ENCODE data around the gene ITPR3. TPM values are rescaled to one million over a fixed set of nuclear protein-coding genes. Genes with fewer than 3 reads are reported as not detected.

Gene ITPR3
- total and polyA plus RNA-seq, 4 donors: 0.49 to 2.8 (median 0.71) TPM

DNA sequence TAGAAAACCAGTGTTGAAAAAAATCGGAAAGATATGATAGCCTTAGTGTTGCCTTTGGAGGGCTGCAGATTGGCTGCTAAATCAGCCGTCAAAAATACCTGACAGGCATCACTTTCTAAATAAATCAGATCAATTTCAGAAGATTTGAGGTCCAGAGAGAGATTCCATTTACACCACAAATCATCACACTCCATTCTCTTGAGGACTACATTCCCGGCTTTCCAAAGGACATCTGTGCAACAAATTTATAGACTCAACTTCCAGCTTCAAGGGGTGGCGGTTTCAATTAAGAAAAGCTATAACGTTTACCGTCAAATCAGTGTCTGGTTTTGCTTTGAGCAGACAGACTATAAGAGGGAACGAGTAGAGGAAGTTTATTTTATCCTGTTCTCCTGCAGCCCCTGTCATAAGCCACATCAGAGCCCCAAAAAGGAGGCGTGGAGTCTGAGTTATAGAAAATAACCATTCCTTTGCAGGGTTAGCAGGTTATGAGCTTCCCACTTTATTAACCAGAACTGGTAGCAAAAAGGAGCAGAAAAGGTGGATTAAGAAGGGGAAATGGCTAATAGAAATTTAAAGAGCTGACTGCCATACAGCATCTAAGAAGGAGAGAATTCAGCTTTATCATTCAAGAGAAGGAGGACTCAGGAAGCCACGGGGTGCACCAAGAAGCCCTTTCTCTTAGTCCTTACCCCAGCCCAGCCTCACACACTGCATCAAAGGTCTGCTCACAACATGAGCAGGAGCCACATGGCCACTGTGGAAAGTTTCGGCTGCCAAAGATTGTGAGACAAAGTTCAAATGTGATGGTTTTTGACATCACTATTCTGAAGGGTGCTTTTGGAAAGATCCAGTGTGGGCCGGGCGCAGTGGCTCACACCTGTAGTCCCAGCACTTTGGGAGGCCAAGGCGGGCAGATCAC, 103.2 kb downstream of the ITPR3 start:
- Histone ChIP-seq H3K9ac (ENCODE audit: low read depth in 1 of 2, low read length in 2 of 2) (no peak overlapping the region), H3K27me3 (ENCODE audit: control insufficient read depth in 4 of 4, insufficient read depth in 4 of 4, low read length in 3 of 4) (no peaks in the 10 kb centered on the region), H3K27ac (ENCODE audit: low read depth in 1 of 2, low read length in 2 of 2) (no peak overlapping the region), H3K36me3 (ENCODE audit: control insufficient read depth in 4 of 4, insufficient read depth in 3 of 4, low read depth in 1 of 4, low read length in 3 of 4) (no peaks in the 10 kb centered on the region), H3K9me3 (ENCODE audit: control insufficient read depth in 4 of 4, low read length in 3 of 4) (no peaks in the 10 kb centered on the region), H3K4me3 (ENCODE audit: low read depth in 1 of 3, low read length in 3 of 3) (no peak overlapping the region), H3K4me1 (ENCODE audit: control insufficient read depth in 4 of 4, insufficient read depth in 4 of 4, low read length in 3 of 4) (peaks cover 0 to 3% (median 0%) of the 10 kb centered on the region in 4 donors)
- 84% methylated on average over 13 of the region's 13 CpGs for WGBS
- TF ChIP-seq EGR1 (IDR thresholded peaks at IDR 0.05; ENCODE audit: low read depth in 2 of 2) (no peak), TAF1 (conservative IDR thresholded peaks at IDR 0.05) (no peak), FOXA1 (IDR thresholded peaks at IDR 0.05) (no peak), RAD21 (IDR thresholded peaks at IDR 0.05) (no peak), FOXA2 (IDR thresholded peaks at IDR 0.05) (no peak), HNF4A (conservative IDR thresholded peaks at IDR 0.05) (no peak), GABPA (IDR thresholded peaks at IDR 0.05 in 1 of 2, conservative IDR thresholded peaks at IDR 0.05 in 1 of 2) (no peak), YY1 (IDR thresholded peaks at IDR 0.05) (no peak), NR2F2 (IDR thresholded peaks at IDR 0.05) (no peak), RXRA (IDR thresholded peaks at IDR 0.05) (no peak), JUND (IDR thresholded peaks at IDR 0.05) (no peak)
- TF ChIP-seq, protein P1, sequence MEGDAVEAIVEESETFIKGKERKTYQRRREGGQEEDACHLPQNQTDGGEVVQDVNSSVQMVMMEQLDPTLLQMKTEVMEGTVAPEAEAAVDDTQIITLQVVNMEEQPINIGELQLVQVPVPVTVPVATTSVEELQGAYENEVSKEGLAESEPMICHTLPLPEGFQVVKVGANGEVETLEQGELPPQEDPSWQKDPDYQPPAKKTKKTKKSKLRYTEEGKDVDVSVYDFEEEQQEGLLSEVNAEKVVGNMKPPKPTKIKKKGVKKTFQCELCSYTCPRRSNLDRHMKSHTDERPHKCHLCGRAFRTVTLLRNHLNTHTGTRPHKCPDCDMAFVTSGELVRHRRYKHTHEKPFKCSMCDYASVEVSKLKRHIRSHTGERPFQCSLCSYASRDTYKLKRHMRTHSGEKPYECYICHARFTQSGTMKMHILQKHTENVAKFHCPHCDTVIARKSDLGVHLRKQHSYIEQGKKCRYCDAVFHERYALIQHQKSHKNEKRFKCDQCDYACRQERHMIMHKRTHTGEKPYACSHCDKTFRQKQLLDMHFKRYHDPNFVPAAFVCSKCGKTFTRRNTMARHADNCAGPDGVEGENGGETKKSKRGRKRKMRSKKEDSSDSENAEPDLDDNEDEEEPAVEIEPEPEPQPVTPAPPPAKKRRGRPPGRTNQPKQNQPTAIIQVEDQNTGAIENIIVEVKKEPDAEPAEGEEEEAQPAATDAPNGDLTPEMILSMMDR (IDR thresholded peaks at IDR 0.05; ENCODE audit: low read depth, low read length, missing input control): no peak
- TF ChIP-seq, protein P2, sequence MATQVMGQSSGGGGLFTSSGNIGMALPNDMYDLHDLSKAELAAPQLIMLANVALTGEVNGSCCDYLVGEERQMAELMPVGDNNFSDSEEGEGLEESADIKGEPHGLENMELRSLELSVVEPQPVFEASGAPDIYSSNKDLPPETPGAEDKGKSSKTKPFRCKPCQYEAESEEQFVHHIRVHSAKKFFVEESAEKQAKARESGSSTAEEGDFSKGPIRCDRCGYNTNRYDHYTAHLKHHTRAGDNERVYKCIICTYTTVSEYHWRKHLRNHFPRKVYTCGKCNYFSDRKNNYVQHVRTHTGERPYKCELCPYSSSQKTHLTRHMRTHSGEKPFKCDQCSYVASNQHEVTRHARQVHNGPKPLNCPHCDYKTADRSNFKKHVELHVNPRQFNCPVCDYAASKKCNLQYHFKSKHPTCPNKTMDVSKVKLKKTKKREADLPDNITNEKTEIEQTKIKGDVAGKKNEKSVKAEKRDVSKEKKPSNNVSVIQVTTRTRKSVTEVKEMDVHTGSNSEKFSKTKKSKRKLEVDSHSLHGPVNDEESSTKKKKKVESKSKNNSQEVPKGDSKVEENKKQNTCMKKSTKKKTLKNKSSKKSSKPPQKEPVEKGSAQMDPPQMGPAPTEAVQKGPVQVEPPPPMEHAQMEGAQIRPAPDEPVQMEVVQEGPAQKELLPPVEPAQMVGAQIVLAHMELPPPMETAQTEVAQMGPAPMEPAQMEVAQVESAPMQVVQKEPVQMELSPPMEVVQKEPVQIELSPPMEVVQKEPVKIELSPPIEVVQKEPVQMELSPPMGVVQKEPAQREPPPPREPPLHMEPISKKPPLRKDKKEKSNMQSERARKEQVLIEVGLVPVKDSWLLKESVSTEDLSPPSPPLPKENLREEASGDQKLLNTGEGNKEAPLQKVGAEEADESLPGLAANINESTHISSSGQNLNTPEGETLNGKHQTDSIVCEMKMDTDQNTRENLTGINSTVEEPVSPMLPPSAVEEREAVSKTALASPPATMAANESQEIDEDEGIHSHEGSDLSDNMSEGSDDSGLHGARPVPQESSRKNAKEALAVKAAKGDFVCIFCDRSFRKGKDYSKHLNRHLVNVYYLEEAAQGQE (IDR thresholded peaks at IDR 0.05): no peak
- TF ChIP-seq, protein P3, sequence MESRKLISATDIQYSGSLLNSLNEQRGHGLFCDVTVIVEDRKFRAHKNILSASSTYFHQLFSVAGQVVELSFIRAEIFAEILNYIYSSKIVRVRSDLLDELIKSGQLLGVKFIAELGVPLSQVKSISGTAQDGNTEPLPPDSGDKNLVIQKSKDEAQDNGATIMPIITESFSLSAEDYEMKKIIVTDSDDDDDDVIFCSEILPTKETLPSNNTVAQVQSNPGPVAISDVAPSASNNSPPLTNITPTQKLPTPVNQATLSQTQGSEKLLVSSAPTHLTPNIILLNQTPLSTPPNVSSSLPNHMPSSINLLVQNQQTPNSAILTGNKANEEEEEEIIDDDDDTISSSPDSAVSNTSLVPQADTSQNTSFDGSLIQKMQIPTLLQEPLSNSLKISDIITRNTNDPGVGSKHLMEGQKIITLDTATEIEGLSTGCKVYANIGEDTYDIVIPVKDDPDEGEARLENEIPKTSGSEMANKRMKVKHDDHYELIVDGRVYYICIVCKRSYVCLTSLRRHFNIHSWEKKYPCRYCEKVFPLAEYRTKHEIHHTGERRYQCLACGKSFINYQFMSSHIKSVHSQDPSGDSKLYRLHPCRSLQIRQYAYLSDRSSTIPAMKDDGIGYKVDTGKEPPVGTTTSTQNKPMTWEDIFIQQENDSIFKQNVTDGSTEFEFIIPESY (IDR thresholded peaks at IDR 0.05): no peak
- DNase-seq (ENCODE audit: low spot score): no peak

DNA sequence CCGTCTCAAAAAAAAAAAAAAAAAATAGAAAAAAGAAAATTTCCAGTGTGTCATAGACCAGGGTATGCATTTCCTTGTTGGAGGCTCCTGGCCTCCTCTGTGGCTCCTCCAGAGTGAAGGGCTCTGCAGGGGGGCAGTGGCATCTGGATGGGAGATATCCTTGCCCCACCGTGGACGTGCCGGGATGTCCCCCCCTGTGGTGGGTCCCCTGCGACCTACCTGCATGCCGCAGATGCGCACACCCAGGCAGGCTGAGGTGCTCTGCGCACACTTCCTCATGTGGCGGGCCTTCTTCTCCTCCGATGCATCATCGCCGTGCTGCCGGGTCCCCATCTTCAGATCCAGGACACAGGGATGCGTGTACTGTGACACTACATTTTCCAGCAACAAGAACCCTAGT, 104.1 kb downstream of the ITPR3 start:
- H3K4me3 ChIP-seq (ENCODE audit: low read depth in 1 of 3, low read length in 3 of 3): no peak overlapping the region
- no peaks in the 10 kb centered on the region for H3K9me3 ChIP-seq (ENCODE audit: control insufficient read depth in 4 of 4, low read length in 3 of 4)
- no peak for TF ChIP-seq JUND (IDR thresholded peaks at IDR 0.05)
- 94% methylated on average over 14 of the region's 14 CpGs for WGBS
- no peaks in the 10 kb centered on the region for H3K27me3 ChIP-seq (ENCODE audit: control insufficient read depth in 4 of 4, insufficient read depth in 4 of 4, low read length in 3 of 4)
- no peak overlapping the region for H3K9ac ChIP-seq (ENCODE audit: low read depth in 1 of 2, low read length in 2 of 2)
- no peak overlapping the region for H3K27ac ChIP-seq (ENCODE audit: low read depth in 1 of 2, low read length in 2 of 2)
- no peak for DNase-seq (ENCODE audit: low spot score)
- no peaks in the 10 kb centered on the region for H3K36me3 ChIP-seq (ENCODE audit: control insufficient read depth in 4 of 4, insufficient read depth in 3 of 4, low read depth in 1 of 4, low read length in 3 of 4)
- H3K4me1 ChIP-seq (ENCODE audit: control insufficient read depth in 4 of 4, insufficient read depth in 4 of 4, low read length in 3 of 4): peaks cover 0 to 3% (median 0%) of the 10 kb centered on the region in 4 donors
